ENCODE measurements around the gene RXRA. TPM values are rescaled to one million over a fixed set of nuclear protein-coding genes. Genes with fewer than 3 reads are reported as not detected.

The RXRA gene
- total and polyA plus RNA-seq, 2 of the 13 experiments (the other 11 are each of a cell fraction or from before 2014, with no cell fraction given): 18.9 to 29.2 TPM

GRCh38 chr9:134320868-134321471 lies 5.3 kb upstream of the RXRA start (continued):
- TF ChIP-seq ARID3A (IDR thresholded peaks at IDR 0.05; ENCODE audit: low read depth, low read length) (no peak), LCORL (IDR thresholded peaks at IDR 0.05) (no peak), LCORL (CRISPR knock-in tag; IDR thresholded peaks at IDR 0.05) (peak; percentile 96), HDAC2 (CRISPR knock-in tag; IDR thresholded peaks at IDR 0.05) (peak; percentile 73), TGIF2 (CRISPR knock-in tag; IDR thresholded peaks at IDR 0.05) (peak; percentile 57; the same call in 1 of the 2 replicates), RELA (CRISPR knock-in tag; IDR thresholded peaks at IDR 0.05) (no peak), ZSCAN20 (CRISPR knock-in tag; IDR thresholded peaks at IDR 0.05; ENCODE audit: borderline replicate concordance) (no peak), NFAT5 (CRISPR knock-in tag; IDR thresholded peaks at IDR 0.05) (no peak), WIZ (CRISPR knock-in tag; IDR thresholded peaks at IDR 0.05) (peak; percentile 74; the same call in 1 of the 2 replicates), DMTF1 (CRISPR knock-in tag; IDR thresholded peaks at IDR 0.05) (no peak)
